Activated naive CD8-positive, alpha-beta T cell treated with anti-CD3 and anti-CD28 coated beads for 36 hours (primary cell): Measurements from ENCODE around the gene PPT2. TPM values are rescaled to one million over a fixed set of nuclear protein-coding genes. Genes with fewer than 3 reads are reported as not detected.
"Not testable (repeated sequence)": the region's sequence is repeated elsewhere in the genome, so short reads cannot be mapped to it uniquely, and the experiment has no call there.

Source experiments
- DNase-seq: peaks from one replicate; pipeline ENCODE4 v3.0.0; 2021
- H3K27ac Mint-ChIP-seq: one replicate; pipeline ENCODE4 v1.8.0; 2022; ENCODE audit warnings: mild to moderate bottlenecking, moderate library complexity, mixed read lengths
- H3K27me3 Mint-ChIP-seq: one replicate; pipeline ENCODE4 v1.8.0; 2022; ENCODE audit warnings: mild to moderate bottlenecking, mixed read lengths
- H3K36me3 Mint-ChIP-seq: one replicate; pipeline ENCODE4 v1.8.0; 2021; ENCODE audit warnings: mild to moderate bottlenecking, mixed read lengths
- H3K4me1 Mint-ChIP-seq: one replicate; pipeline ENCODE4 v1.8.0; 2021; ENCODE audit warnings: mixed read lengths
- H3K4me3 Mint-ChIP-seq: one replicate; pipeline ENCODE4 v1.8.0; 2022; ENCODE audit warnings: mild to moderate bottlenecking, moderate library complexity, mixed read lengths
- H3K9me3 Mint-ChIP-seq: one replicate; pipeline ENCODE4 v1.8.0; 2022; ENCODE audit warnings: mixed read lengths
- total RNA-seq, 2 experiments: library from RNA; stranded (reverse); gene quantifications; one replicate each; pipeline ENCODE4 v1.2.3, GENCODE V29; 2021

The PPT2 gene
- total RNA-seq, 2 experiments from 2014 or later = 19.5 to 24.4 TPM

DNA sequence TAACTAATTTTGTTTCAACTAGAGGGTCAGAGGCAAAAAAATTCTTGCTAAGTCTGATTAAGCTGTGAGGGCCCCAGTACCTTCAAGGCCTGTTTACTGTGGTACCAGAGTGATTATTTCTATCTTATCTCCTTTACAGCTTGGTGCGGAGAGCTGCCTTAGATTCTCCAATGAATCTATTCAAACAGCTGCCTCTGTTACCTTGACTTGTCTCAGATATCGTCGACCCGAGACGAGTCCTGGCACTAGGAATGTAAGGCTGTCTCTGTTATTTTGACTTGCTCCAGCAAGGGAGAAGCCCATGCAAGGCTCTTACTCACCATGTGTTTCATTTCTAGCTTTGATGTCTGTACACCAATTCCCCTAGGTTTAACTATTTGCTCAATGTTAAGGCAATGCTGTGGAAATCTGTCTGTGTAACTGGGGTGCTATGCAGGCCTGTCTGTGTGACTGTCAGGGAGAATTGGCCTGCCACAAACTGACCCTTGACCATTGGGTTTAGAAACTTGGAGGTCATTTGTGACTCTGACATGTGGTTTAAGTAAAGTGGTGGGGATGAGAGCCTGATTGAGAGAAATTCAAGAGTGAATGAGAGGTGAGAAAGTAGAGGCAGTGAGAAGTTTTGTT is 13.4 kb upstream of the PPT2 start:
- no peak overlapping the region for H3K4me3 Mint-ChIP-seq
- no peaks in the 10 kb centered on the region for H3K36me3 Mint-ChIP-seq
- peaks cover 3% of the 10 kb centered on the region for H3K27me3 Mint-ChIP-seq
- H3K9me3 Mint-ChIP-seq = no peaks in the 10 kb centered on the region
- H3K4me1 Mint-ChIP-seq = no peaks in the 10 kb centered on the region
- DNase-seq = no peak
- no peak overlapping the region for H3K27ac Mint-ChIP-seq

DNA sequence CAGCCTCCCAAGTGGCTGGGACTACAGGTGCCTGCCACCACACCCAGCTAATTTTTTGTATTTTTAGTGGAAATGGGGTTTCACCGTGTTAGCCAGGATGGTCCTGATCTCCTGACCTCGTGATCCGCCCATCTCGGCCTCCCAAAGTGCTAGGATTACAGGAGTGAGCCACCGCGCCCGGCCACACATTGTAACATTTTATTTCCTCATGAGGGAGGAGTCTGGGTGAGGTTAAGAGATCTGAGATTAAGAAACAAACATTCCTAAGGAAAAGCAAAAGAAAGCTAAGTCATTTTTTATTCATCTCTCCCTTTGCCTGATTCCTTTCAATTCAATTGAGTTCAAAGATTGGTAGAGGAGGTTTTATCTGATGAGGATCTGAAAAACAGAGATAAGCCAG is 9.7 kb upstream of the PPT2 start:
- Mint-ChIP-seq H3K27me3 (peaks cover 15% of the 10 kb centered on the region), H3K4me1 (peaks cover 11% of the 10 kb centered on the region)
- DNase-seq, H3K9me3 Mint-ChIP-seq, H3K36me3 Mint-ChIP-seq, H3K27ac Mint-ChIP-seq, H3K4me3 Mint-ChIP-seq: not testable (repeated sequence)

DNA sequence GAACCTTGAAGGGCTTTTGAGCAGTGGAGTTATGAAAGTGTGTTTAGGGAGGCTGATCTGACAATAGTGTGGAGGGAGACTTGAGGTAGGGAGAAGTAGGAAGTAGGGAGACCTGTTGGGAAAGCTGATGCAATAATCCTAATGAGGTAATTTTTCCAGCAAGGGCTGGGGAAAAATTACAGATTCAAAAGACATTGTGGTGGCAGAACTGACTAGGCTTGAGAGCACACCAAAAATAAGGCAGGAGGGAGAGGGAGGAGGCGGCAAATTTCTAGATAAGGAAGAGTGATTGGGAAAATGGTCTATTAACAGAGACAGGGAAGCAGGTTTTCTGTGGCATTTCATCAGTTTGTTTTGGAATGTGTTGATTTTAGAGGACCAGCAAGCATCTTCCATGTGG is 7.7 kb upstream of the PPT2 start:
- Mint-ChIP-seq H3K27me3 (peaks cover 21% of the 10 kb centered on the region), H3K4me1 (peaks cover 24% of the 10 kb centered on the region), H3K4me3 (no peak overlapping the region), H3K9me3 (no peaks in the 10 kb centered on the region), H3K27ac (no peak overlapping the region), H3K36me3 (peaks cover 4% of the 10 kb centered on the region)
- DNase-seq = no peak

DNA sequence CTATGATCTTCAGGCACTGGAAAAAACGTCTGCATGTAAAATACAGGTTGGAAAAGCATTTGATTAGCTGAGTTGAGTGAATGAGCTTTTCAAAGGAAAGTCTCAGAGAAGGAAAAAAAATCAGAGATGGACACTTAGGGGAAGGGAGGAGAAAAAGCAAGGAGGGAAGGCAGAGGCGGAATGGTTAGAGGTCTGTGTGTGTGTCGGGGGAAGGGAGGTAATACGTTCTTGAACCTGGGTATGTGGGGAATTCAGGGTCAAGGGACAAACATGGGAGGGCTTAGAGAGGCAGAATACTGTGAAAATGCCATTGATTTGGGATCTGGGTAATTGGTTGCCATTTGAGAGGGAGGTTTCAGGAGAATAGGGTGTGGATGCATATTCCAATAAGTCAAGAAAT is 7.3 kb upstream of the PPT2 start:
- H3K27ac Mint-ChIP-seq = no peak overlapping the region
- H3K27me3 Mint-ChIP-seq = peaks cover 21% of the 10 kb centered on the region

DNA sequence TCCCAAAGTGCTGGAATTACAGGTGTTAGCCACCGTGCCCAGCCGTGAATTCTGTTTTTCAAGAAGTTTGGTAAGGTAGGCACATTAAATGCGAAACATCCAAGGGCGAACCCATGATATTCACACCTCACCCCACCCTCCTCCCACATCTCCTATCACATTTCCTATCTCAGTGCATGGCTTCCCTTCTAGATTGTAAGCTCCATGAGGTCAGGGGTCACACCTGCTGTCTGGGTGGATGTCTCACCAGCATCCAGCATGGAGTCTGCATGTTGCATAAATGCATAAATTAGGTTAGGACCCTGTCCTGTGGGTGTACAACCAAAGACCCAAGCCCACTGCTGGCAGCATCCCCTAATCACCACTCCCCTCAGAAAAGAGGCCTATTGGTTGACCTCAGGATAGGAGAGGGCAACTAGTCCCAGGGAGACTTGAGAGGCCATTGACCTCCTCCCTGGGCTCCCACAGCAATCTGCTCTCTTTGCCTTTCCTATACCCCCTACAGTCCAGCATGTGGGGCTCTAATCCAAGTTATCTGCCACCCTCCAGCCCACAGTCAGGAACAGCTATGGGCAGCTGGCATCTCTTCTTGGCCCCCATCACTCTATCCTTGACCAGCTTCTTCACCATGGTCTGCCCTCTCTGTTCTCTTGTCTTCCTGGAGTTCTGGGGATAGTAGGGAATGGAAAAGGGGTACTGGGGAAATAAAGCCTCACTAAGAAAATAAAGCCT is 6.4 kb upstream of the PPT2 start:
- Mint-ChIP-seq H3K36me3 (peaks cover 4% of the 10 kb centered on the region), H3K27ac (no peak overlapping the region), H3K4me3 (no peak overlapping the region), H3K4me1 (peaks cover 32% of the 10 kb centered on the region), H3K9me3 (no peaks in the 10 kb centered on the region), H3K27me3 (peaks cover 21% of the 10 kb centered on the region)
- DNase-seq = no peak

More for the DNA sequence above, 7.3 kb upstream of the PPT2 start:
- peaks cover 26% of the 10 kb centered on the region for H3K4me1 Mint-ChIP-seq
- no peak overlapping the region for H3K4me3 Mint-ChIP-seq
- H3K9me3 Mint-ChIP-seq = no peaks in the 10 kb centered on the region
- peaks cover 4% of the 10 kb centered on the region for H3K36me3 Mint-ChIP-seq
- DNase-seq = no peak

DNA sequence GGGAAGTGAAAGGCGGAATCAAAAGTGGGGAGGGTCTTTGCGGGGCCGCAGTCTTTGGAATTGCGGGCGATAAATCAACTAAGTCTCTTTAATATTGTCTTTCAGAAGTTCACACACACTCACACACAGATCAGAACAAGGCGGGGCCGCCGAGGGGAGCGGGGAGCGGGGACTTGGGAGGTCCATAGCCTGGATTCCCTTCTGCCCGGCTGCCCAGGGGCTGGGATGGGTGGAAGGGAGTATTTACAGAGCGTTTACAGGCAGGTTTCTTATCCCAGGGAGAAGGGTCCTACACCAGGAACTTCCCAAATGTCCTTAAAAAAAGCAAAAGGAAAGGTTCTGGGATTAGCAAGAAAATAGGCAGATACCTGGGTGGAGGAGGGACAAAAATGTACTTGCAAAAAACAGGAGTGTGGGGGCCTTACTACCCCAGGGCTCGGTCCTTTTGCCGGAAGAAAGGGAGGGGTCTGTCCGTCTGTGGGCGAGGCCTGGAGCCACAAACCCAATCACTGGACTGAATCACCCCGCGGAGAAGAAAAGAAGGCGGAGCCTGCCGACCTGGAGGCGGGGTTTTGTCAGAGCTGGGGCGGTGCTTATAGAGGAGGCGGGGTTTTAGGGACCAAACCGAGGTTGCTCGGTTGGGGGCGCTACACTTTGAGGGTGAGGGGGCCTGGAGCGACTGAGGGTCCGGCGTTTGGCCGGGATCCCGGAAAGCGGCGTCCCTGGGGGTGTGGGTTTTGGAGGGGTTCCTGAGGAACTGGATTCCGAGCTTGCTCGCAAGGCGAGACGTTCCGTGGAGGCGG is 5.5 kb upstream of the PPT2 start:
- H3K4me1 Mint-ChIP-seq = peaks cover 40% of the 10 kb centered on the region
- peak overlapping the region; percentile 80 for H3K27ac Mint-ChIP-seq
- H3K9me3 Mint-ChIP-seq = no peaks in the 10 kb centered on the region
- DNase-seq = peak; percentile 70
- peaks cover 4% of the 10 kb centered on the region for H3K36me3 Mint-ChIP-seq
- H3K27me3 Mint-ChIP-seq = peaks cover 21% of the 10 kb centered on the region
- H3K4me3 Mint-ChIP-seq = peak overlapping the region; percentile 73

DNA sequence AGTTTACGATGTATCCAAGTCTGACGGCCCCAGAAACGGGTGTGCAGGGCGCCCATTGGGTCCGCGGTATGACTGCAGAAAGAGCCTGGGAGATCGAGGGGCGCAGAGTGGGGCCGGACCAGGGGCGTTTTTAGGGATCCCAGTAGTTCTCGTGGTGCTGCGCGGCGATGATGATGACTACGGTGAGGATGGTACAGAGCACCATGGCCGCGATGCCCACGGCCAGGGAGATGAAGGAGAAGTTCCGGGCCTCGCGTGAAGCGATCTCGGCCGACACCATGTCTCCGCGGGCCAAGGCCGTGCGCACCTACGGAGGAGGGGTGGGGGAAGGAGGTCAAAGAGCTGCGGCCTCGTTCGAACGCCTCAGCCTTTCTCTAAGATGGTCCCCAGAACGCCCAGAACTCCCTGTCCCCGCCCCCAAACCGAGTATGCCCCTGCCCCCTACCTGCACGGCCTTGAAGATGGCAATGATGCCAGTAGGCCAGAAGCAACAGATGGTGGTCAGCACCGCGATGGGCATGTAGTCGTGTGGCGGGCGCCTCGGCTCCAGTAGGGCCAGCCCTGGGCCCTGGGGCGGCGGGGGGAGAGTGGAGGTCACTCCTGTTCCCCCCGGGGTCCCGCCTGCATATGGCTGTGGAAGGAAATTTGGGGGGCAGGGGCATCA is 4.7 kb upstream of the PPT2 start:
- peaks cover 40% of the 10 kb centered on the region for H3K4me1 Mint-ChIP-seq
- no peaks in the 10 kb centered on the region for H3K9me3 Mint-ChIP-seq
- peak overlapping the region; percentile 80 for H3K27ac Mint-ChIP-seq
- H3K36me3 Mint-ChIP-seq = peaks cover 7% of the 10 kb centered on the region
- H3K4me3 Mint-ChIP-seq = peak overlapping the region; percentile 73
- H3K27me3 Mint-ChIP-seq = peaks cover 21% of the 10 kb centered on the region
- no peak for DNase-seq

DNA sequence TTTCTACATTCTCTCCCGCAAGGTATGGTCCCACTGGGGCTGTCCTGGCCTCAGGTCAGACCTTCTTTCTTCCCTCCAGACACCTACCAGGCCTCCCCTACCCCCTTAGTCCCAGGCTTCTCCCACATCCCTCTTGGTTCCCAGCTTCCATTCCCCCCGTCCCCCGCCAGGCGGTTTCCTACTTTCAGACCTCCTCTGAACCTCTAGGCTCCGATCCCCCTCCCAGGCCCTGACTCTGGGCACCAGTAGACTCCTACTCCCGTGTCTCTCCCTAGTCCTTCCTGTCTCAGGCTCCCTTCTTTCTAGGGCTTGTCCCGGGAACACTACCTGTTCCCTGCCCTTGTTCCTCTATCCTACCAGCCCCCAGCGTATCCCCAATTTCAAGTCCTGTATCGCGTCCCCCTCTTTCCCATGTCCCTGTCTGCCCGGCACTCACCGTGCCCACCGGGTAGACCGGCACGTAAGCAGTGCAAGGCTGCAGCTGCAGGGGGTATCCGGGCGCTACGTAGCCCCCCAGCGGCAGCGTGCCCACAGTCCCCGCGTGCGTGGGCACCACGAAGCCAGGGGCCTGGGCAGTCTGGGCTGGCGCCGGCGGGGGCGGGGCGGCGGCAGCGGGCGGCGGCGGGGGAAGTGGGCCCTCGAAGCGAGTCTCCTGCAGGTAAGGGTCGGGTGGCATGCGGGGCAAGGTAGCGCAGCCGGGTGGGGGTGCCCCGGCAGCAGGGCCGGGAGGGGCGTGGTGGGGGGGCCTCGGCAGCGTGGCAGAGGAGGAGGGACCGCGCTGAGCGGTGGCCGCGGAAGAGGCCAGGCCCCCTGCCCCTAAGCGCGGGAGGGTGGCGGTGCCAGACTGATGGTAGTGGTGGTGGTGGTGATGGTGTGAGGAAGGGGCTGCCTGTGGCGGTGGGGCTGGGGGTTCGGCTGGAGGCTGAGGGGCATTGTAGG is 3.7 kb upstream of the PPT2 start:
- Mint-ChIP-seq H3K4me1 (peaks cover 46% of the 10 kb centered on the region), H3K4me3 (peak overlapping the region; percentile 69), H3K27me3 (peaks cover 21% of the 10 kb centered on the region), H3K9me3 (no peaks in the 10 kb centered on the region), H3K27ac (peak overlapping the region; percentile 8), H3K36me3 (peaks cover 7% of the 10 kb centered on the region)
- DNase-seq = no peak

DNA sequence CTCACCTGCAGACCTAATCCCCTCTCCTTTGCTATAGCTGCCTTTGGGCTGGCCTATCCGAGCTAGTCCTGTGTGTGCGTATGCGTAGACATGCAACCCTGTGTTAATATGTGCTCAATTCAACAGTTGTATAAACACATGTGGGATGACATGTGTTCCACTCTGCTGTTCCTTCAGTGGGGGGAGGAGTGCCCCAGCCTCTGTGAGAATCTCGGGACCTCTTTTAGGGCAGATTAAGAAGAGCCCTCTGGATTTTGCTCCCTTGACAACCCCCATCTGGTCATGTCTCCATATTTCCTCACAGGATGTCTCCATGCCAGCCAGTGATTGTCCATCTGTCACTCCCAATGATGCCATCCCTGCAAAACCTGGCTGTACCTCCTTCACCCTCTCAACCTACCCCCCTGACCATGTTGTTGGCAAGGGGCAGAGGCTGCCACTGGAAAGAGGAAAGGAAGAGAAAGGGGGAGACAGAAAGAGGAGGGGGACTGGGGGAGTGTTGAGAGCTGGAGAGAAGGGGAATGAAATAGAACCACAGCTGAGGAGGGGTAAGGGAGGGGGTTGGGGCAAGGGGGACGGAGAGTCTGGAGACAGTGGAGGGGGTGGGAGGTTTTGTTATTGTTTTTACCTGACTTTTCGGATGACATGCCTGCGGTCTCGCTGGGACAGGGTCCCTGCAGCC is 2.6 kb upstream of the PPT2 start:
- peak overlapping the region; percentile 18 for H3K27ac Mint-ChIP-seq
- peaks cover 56% of the 10 kb centered on the region for H3K4me1 Mint-ChIP-seq
- peaks cover 7% of the 10 kb centered on the region for H3K36me3 Mint-ChIP-seq
- H3K4me3 Mint-ChIP-seq = peak overlapping the region; percentile 69
- H3K27me3 Mint-ChIP-seq = peaks cover 21% of the 10 kb centered on the region
- no peak for DNase-seq
- no peaks in the 10 kb centered on the region for H3K9me3 Mint-ChIP-seq

DNA sequence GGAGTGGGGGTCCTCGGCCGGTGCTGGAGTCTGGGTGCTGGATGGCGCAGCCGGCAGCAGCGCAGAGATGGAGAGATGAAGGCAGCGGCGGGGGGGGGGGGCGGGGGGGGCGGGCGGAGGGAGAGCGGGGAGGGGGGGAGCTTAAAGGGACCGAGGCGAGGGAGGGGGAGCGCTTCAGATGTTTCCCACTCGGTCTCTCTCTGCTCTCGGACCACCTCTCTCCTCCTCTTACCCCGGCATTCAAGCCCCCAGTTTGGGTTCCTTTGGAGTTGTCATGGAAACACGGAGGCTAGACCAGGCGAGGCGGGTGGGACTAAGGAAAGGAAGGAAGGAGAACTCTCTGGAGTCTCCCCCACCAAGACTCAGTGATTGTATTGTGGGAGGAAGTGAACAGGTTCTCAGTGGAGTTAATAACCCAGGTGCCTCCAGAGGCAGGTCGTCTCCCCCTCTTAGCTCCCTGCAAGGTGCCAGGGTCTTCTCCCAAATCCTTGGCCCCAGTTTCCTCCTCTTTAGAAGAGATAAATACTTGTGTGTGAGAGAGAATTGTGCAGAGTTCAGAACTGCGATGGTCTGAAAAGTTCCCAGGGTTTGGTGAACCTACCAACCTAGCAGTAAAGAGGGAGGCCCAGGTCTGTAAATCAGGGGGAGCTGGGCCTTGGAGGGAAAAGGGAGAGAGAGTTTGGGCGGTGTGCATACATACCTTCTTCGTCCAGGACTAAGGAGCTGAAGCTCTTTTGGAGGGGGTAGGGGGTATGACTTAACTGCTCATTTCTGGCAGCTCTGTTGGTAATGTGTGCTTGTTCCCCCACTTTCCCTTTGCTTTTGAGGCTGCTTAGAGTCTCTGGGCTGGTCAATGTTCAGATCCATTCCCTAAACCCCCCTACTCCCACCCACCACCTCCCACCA is 1.8 kb upstream of the PPT2 start, which contains the start of gene PRRT1:
TSS of gene PRRT1 (minus strand) at position 77 of the 906 bp plus-strand sequence. CDS start 112 bp downstream, outside the sequence.
- H3K27ac Mint-ChIP-seq = peak within 1 kb of the TSS; percentile 26
- no peak for DNase-seq
- H3K27me3 Mint-ChIP-seq = peaks cover 21% of the 10 kb centered on the region
- H3K36me3 Mint-ChIP-seq = peaks cover 7% of the 10 kb centered on the region
- H3K4me3 Mint-ChIP-seq = peak within 1 kb of the TSS; percentile 97
- H3K4me1 Mint-ChIP-seq = peaks cover 56% of the 10 kb centered on the region
- H3K9me3 Mint-ChIP-seq = no peaks in the 10 kb centered on the region

DNA sequence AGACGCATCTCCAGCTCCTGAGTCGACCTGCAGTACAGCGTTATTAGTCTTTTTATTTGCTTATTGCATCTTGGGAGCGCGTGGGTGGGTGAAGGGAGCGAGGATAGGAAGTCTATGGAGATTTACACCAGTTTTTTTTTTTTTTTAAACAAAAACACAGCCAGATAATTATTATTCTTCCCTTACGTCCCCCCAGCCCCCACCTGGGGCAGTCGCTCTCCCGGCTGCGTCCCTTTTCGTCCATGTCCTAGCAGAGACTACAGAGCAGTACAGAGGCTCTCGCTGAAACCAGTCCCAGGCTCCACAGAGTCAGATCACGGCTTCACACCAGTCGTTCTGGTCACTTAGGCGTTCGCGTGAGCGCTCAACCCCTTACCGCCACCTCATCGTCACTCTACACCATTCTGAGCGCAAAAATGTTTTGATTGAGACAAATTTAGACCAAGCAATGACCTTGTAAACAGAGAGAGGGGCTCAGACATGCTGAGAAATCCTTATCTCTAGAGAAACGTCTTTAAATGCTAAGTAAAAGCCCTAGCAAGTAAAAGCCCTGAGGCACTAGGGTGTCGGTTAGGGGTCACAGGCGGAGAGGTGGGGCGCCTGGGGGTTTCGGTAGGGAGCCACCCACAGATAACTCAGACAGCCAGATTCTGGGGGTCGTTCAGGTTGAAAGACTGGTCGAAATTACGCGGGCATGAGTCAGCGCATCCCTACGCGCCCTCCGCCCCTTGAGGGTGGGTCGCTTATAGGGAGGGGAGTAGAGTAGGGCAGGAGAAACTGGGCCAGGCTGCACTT is 975 bp upstream of the PPT2 start:
- H3K9me3 Mint-ChIP-seq = no peaks in the 10 kb centered on the region
- H3K27ac Mint-ChIP-seq = peak overlapping the region; percentile 77
- peaks cover 55% of the 10 kb centered on the region for H3K4me1 Mint-ChIP-seq
- peaks cover 14% of the 10 kb centered on the region for H3K36me3 Mint-ChIP-seq
- peak; percentile 40 for DNase-seq
- peaks cover 18% of the 10 kb centered on the region for H3K27me3 Mint-ChIP-seq
- H3K4me3 Mint-ChIP-seq = peak overlapping the region; percentile 97

DNA sequence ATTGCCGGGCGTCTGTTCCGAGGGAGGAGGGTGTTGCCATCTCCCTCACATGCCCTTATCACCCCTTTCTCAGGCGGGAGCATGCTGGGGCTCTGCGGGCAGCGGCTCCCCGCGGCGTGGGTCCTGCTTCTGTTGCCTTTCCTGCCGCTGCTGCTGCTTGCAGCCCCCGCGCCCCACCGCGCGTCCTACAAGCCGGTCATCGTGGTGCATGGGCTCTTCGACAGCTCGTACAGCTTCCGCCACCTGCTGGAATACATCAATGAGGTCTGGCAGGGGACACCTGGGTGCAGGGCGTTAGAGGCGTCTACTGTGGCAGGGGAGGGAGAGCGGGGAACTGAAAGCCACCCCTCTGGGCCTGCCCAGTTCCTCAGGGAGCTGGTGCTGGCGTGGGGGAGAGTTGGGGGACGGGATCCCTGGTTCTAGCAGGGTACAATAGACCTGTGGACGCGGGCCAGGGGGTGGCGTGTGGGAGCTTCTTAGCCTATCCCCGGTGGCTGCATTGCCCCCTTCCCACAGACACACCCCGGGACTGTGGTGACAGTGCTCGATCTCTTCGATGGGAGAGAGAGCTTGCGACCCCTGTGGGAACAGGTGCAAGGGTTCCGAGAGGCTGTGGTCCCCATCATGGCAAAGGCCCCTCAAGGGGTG is 697 bp downstream of the PPT2 start:
- H3K9me3 Mint-ChIP-seq = no peaks in the 10 kb centered on the region
- peaks cover 44% of the 10 kb centered on the region for H3K4me1 Mint-ChIP-seq
- H3K36me3 Mint-ChIP-seq = peaks cover 17% of the 10 kb centered on the region
- DNase-seq = peak; percentile 72
- H3K27ac Mint-ChIP-seq = peak overlapping the region; percentile 92
- peak overlapping the region; percentile 97 for H3K4me3 Mint-ChIP-seq
- peaks cover 9% of the 10 kb centered on the region for H3K27me3 Mint-ChIP-seq
